ENCODE data around the gene ZNF598.

Gene ZNF598

DNA sequence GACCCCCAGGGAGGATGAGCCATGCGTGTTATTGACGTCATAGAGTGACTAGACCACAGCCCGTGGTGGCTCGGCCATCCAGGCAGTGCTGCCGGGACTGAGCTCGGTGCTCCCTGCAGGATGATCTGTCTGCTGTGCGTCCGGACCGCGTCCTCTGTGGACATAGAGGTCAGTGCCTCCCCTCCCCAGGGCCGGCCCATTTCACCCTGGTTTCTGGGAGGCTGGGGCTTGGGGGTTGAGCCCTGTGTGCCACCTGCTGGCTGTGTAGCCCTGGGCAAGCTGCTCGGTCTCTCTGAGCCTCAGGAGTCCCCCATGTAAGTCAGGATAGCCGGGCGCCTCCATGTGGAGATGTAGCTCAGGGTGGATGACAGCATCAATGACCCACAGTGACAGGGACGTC lies 46.5 kb upstream of the ZNF598 start:
- Mint-ChIP-seq H3K9me3 (no peaks in the 10 kb centered on the region), H3K36me3 (ENCODE audit: low read depth) (peaks cover 23% of the 10 kb centered on the region), H3K27ac (no peak overlapping the region), H3K4me3 (no peak overlapping the region), H3K27me3 (ENCODE audit: low read depth) (peaks cover 4% of the 10 kb centered on the region), H3K4me1 (no peaks in the 10 kb centered on the region)
- TF ChIP-seq, protein P1, sequence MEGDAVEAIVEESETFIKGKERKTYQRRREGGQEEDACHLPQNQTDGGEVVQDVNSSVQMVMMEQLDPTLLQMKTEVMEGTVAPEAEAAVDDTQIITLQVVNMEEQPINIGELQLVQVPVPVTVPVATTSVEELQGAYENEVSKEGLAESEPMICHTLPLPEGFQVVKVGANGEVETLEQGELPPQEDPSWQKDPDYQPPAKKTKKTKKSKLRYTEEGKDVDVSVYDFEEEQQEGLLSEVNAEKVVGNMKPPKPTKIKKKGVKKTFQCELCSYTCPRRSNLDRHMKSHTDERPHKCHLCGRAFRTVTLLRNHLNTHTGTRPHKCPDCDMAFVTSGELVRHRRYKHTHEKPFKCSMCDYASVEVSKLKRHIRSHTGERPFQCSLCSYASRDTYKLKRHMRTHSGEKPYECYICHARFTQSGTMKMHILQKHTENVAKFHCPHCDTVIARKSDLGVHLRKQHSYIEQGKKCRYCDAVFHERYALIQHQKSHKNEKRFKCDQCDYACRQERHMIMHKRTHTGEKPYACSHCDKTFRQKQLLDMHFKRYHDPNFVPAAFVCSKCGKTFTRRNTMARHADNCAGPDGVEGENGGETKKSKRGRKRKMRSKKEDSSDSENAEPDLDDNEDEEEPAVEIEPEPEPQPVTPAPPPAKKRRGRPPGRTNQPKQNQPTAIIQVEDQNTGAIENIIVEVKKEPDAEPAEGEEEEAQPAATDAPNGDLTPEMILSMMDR (IDR thresholded peaks at IDR 0.05; ENCODE audit: unreplicated experiment in 3 of 3) = no peak

DNA sequence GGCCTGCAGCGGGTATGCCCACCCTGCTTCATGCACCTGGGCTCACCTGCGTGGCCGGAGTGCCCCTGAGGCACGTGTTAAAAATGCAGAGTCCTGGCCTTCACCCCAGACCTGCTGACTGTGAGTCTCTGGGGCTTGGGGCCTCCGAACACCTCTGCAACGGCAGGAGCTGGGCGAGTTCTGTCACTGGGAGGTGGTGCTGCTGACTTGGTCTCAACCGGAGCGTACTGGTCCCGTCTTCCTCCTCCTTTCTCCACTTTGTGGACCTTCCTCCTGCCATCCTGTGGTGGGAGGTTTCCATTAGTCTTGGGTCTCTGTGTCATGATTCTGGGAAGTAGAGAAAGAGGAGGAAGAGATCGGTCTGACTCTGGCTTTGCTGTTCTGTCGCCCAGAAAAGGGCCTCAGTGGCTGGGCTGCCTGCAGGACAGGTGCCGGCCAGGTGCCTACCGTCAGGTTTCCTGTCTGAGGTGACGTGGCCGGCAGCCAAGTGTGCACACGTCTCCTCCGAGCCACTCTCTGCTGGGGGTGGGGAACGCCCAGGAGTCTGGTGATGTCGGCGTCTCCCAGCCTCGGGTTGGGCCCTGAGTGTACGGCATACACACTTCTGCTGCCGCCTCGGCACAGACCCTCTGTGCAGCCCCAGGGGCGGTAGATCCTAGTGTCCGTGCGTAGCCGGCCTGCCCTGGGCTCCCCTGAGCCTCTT lies 45.1 kb upstream of the ZNF598 start:
- Mint-ChIP-seq H3K4me1 (no peaks in the 10 kb centered on the region), H3K27ac (no peak overlapping the region), H3K9me3 (no peaks in the 10 kb centered on the region), H3K36me3 (ENCODE audit: low read depth) (peaks cover 27% of the 10 kb centered on the region), H3K27me3 (ENCODE audit: low read depth) (peaks cover 4% of the 10 kb centered on the region), H3K4me3 (no peak overlapping the region)
- TF ChIP-seq, protein P1 (IDR thresholded peaks at IDR 0.05; ENCODE audit: unreplicated experiment in 3 of 3) = no peak

DNA sequence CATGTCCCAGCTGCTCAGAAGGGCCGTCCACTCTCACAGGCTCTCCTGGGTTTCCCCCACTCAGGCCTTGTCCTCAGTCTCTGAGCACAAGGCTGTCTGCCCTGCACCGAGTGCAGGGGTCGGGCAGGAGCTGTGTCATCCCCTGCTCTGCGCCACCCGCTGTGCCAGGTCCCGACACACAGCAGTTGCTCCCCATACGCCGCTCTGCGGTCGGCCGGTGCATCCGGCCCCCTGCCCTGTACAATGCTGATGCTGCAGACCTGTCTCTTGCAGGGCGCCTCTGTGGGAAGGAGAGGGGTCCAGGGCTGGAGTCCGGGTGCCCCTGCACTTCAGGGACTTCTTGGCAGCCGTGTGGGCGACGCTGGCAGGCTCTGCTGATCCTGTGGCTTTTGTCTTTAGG lies 44.3 kb upstream of the ZNF598 start:
- TF ChIP-seq, protein P1 (IDR thresholded peaks at IDR 0.05; ENCODE audit: unreplicated experiment in 3 of 3) = no peak
- Mint-ChIP-seq H3K36me3 (ENCODE audit: low read depth) (peaks cover 27% of the 10 kb centered on the region), H3K4me1 (no peaks in the 10 kb centered on the region), H3K9me3 (no peaks in the 10 kb centered on the region), H3K27ac (no peak overlapping the region), H3K27me3 (ENCODE audit: low read depth) (peaks cover 4% of the 10 kb centered on the region), H3K4me3 (no peak overlapping the region)

DNA sequence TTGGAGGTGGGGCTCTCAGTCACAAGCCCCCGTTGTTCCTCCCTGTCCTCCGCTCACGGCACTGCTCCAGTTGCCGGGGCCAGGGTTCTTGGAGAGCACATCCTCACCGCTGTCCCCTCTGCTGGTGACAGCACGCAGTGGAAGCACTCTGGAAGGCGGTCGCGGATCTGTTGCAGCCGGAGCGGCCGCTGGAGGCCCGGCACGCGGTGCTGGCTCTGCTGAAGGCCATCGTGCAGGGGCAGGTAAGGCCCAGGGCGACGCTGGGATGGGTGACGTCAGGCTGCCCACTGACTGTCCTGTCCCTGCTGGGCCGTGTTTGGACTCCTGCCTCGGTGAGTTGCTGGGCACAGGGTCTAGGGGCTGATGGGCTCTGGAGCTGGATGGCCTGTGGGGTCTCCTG lies 43.6 kb upstream of the ZNF598 start:
- no peaks in the 10 kb centered on the region for H3K9me3 Mint-ChIP-seq
- H3K36me3 Mint-ChIP-seq (ENCODE audit: low read depth) = peaks cover 21% of the 10 kb centered on the region
- no peak overlapping the region for H3K27ac Mint-ChIP-seq
- H3K27me3 Mint-ChIP-seq (ENCODE audit: low read depth) = peaks cover 4% of the 10 kb centered on the region
- H3K4me1 Mint-ChIP-seq = no peaks in the 10 kb centered on the region
- H3K4me3 Mint-ChIP-seq = peak overlapping the region in 1 of 3 experiments; percentile 30
- TF ChIP-seq, protein P1 (IDR thresholded peaks at IDR 0.05; ENCODE audit: unreplicated experiment in 3 of 3) = no peak

DNA sequence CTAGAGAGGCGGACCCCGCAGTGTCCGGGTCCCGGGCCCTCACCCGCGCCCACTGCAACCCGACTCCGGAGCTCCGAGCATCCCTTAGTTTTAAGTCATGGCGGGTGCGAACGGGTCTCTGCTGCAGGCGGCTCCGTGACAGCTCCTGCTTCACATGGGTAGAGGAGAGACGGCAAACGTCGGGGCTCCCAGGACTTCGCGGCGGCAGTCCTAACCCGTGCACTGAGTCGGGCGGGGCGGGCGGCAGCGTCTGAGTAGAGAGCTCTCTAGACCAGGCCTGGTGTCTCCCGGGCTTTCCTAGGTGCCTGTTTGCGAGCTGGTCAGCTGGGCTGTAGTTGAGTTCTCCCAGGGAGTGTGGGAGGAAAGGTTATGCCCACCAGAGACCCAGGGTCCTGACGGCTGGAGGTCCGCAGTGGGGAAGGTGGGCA lies 38.5 kb upstream of the ZNF598 start:
- Mint-ChIP-seq H3K27me3 (ENCODE audit: low read depth) (no peaks in the 10 kb centered on the region), H3K27ac (peak overlapping the region in 1 of 3 experiments; percentile 60), H3K36me3 (ENCODE audit: low read depth) (peaks cover 15% of the 10 kb centered on the region), H3K9me3 (no peaks in the 10 kb centered on the region), H3K4me1 (peaks cover 12% of the 10 kb centered on the region), H3K4me3 (peak overlapping the region; percentile 91 to 94 (median 92))
- TF ChIP-seq, protein P1 (IDR thresholded peaks at IDR 0.05; ENCODE audit: unreplicated experiment in 3 of 3) = no peak

Data from nephron (organoid).